ENCODE results near the gene WWP2.

- TF ChIP-seq, protein P1, sequence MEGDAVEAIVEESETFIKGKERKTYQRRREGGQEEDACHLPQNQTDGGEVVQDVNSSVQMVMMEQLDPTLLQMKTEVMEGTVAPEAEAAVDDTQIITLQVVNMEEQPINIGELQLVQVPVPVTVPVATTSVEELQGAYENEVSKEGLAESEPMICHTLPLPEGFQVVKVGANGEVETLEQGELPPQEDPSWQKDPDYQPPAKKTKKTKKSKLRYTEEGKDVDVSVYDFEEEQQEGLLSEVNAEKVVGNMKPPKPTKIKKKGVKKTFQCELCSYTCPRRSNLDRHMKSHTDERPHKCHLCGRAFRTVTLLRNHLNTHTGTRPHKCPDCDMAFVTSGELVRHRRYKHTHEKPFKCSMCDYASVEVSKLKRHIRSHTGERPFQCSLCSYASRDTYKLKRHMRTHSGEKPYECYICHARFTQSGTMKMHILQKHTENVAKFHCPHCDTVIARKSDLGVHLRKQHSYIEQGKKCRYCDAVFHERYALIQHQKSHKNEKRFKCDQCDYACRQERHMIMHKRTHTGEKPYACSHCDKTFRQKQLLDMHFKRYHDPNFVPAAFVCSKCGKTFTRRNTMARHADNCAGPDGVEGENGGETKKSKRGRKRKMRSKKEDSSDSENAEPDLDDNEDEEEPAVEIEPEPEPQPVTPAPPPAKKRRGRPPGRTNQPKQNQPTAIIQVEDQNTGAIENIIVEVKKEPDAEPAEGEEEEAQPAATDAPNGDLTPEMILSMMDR (IDR thresholded peaks at IDR 0.05), result no peak
- no peak for TF ChIP-seq POLR2A (IDR thresholded peaks at IDR 0.05)
These were observed 103.6 kb downstream of the WWP2 start for GRCh38 chr16:69865701-69866100.
